Measurements from ENCODE around the gene MYCBP2.

DNA sequence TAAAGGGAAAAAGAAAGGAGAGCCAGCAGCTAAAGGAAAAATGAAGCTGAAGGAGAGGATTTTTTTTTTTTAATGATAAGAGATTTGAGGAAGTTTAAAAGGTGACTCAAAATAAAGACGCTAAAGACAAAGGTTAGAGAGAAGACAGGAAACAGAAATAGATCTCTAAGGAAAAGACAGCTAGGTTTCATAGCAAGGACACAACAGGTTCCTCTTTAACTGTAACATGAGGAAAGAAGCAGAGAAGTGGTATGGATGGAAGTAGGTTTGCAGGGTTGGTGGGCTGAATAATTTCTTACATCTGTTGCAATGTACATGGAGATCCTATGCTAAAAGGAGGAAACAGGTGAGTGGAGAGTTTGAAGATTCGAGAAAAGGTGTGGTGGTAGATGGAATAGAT, 107.5 kb downstream of the MYCBP2 start:
- TF ChIP-seq, protein P1, sequence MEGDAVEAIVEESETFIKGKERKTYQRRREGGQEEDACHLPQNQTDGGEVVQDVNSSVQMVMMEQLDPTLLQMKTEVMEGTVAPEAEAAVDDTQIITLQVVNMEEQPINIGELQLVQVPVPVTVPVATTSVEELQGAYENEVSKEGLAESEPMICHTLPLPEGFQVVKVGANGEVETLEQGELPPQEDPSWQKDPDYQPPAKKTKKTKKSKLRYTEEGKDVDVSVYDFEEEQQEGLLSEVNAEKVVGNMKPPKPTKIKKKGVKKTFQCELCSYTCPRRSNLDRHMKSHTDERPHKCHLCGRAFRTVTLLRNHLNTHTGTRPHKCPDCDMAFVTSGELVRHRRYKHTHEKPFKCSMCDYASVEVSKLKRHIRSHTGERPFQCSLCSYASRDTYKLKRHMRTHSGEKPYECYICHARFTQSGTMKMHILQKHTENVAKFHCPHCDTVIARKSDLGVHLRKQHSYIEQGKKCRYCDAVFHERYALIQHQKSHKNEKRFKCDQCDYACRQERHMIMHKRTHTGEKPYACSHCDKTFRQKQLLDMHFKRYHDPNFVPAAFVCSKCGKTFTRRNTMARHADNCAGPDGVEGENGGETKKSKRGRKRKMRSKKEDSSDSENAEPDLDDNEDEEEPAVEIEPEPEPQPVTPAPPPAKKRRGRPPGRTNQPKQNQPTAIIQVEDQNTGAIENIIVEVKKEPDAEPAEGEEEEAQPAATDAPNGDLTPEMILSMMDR (IDR thresholded peaks at IDR 0.05), result no peak
- no peak for TF ChIP-seq POLR2A (IDR thresholded peaks at IDR 0.05)
